ENCODE measurements around the gene BRD2.

Gene BRD2

GRCh38 chr6:32950010-32950409 lies 18.4 kb upstream of the BRD2 start:
- Histone ChIP-seq H3K27ac (replicated peaks) (no peak overlapping the region), H3K27me3 (ENCODE audit: insufficient read depth, poor library complexity, severe bottlenecking) (no peaks in the 10 kb centered on the region), H3K4me3 (replicated peaks; ENCODE audit: insufficient read depth, low read length) (no peak overlapping the region)
- DNase-seq (ENCODE audit: low read depth in 1 of 2, low spot score in 1 of 2): no peak
- no peak for TF ChIP-seq REST (IDR thresholded peaks at IDR 0.05; ENCODE audit: insufficient replicate concordance, low read depth)
- no peak for TF ChIP-seq SPI1 (IDR thresholded peaks at IDR 0.05; ENCODE audit: borderline replicate concordance, low read depth)
- TF ChIP-seq GABPA (IDR thresholded peaks at IDR 0.05; ENCODE audit: low read depth): no peak
- no peak for TF ChIP-seq POLR2AphosphoS5 (IDR thresholded peaks at IDR 0.05; ENCODE audit: low read depth)
- no peak for TF ChIP-seq CTCF (IDR thresholded peaks at IDR 0.05; ENCODE audit: insufficient read depth, low read length)

GRCh38 chr6:32950449-32950848 lies 17.9 kb upstream of the BRD2 start:
- no peak for TF ChIP-seq GABPA (IDR thresholded peaks at IDR 0.05; ENCODE audit: low read depth)
- Histone ChIP-seq H3K27ac (replicated peaks) (no peak overlapping the region), H3K27me3 (ENCODE audit: insufficient read depth, poor library complexity, severe bottlenecking) (no peaks in the 10 kb centered on the region), H3K4me3 (replicated peaks; ENCODE audit: insufficient read depth, low read length) (no peak overlapping the region)
- DNase-seq (ENCODE audit: low read depth in 1 of 2, low spot score in 1 of 2): no peak

- TF ChIP-seq SPI1 (IDR thresholded peaks at IDR 0.05; ENCODE audit: borderline replicate concordance, low read depth) (peak; percentile 91), REST (IDR thresholded peaks at IDR 0.05; ENCODE audit: insufficient replicate concordance, low read depth) (no peak), POLR2AphosphoS5 (IDR thresholded peaks at IDR 0.05; ENCODE audit: low read depth) (no peak), GABPA (IDR thresholded peaks at IDR 0.05; ENCODE audit: low read depth) (no peak), CTCF (IDR thresholded peaks at IDR 0.05; ENCODE audit: insufficient read depth, low read length) (peak; percentile 86)
- H3K4me3 ChIP-seq (replicated peaks; ENCODE audit: insufficient read depth, low read length): no peak within 1 kb of the TSS
- H3K27ac ChIP-seq (replicated peaks): 0 out of 2 replicates have a peak within 1 kb of the TSS, but pooled peaks have one; percentile 5
- H3K27me3 ChIP-seq (ENCODE audit: insufficient read depth, poor library complexity, severe bottlenecking): no peaks in the 10 kb centered on the region
- peak; percentile 90 to 93 for DNase-seq (ENCODE audit: low read depth in 1 of 2, low spot score in 1 of 2)
Measured at GRCh38 chr6:32952817-32953739, 15.3 kb upstream of the BRD2 start, which contains the start of gene HLA-DMA. HLA-DMA (minus strand) TSS chr6:32953097; CDS start chr6:32953036, 61 bp downstream.

GRCh38 chr6:32953775-32954174 lies 14.6 kb upstream of the BRD2 start:
- no peak overlapping the region for H3K4me3 ChIP-seq (replicated peaks; ENCODE audit: insufficient read depth, low read length)
- no peak overlapping the region for H3K27ac ChIP-seq (replicated peaks)
- DNase-seq (ENCODE audit: low read depth in 1 of 2, low spot score in 1 of 2): no peak
- H3K27me3 ChIP-seq (ENCODE audit: insufficient read depth, poor library complexity, severe bottlenecking): no peaks in the 10 kb centered on the region
- TF ChIP-seq REST (IDR thresholded peaks at IDR 0.05; ENCODE audit: insufficient replicate concordance, low read depth): no peak
- TF ChIP-seq GABPA (IDR thresholded peaks at IDR 0.05; ENCODE audit: low read depth): no peak

All from HL-60 (cell line).